BLaER1 treated with 17β-estradiol and CSF1 and Interleukin-3, amounts not matched to agents 10 nM and 100 nM (cell line): ENCODE results near the gene OPN1LW.
A peak's percentile ranks its signal among the peaks of the same experiment; 100 is the strongest.
"Not testable (repeated sequence)": the region's sequence is repeated elsewhere in the genome, so short reads cannot be mapped to it uniquely, and the experiment has no call there.

Source experiments
- H3K27ac ChIP-seq, 11 experiments: shearing (Covaris generic); formaldehyde crosslinking; 2 replicates each; pipeline ENCODE4 v1.8.1; 2022
- H3K27me3 ChIP-seq, 11 experiments: shearing (Covaris generic); formaldehyde crosslinking; 2 replicates each; pipeline ENCODE4 v1.8.1; 2022
- H3K36me3 ChIP-seq, 11 experiments: shearing (Covaris generic); formaldehyde crosslinking; 2 replicates each; pipeline ENCODE4 v1.8.1; 2022
- H3K4me1 ChIP-seq, 10 experiments: shearing (Covaris generic); formaldehyde crosslinking; 2 replicates each; pipeline ENCODE4 v1.8.1; 2022
- H3K4me2 ChIP-seq, 11 experiments: shearing (Covaris generic); formaldehyde crosslinking; 2 replicates each; pipeline ENCODE4 v1.8.1; 2022
- H3K4me3 ChIP-seq, 10 experiments: shearing (Covaris generic); formaldehyde crosslinking; 2 replicates each; pipeline ENCODE4 v1.8.1; 2022
- H3K9ac ChIP-seq, 11 experiments: shearing (Covaris generic); formaldehyde crosslinking; 2 replicates each; pipeline ENCODE4 v1.8.1; 2022
- H3K9me3 ChIP-seq, 11 experiments: shearing (Covaris generic); formaldehyde crosslinking; replicated peaks in 1 of 11; 2 replicates each; pipeline ENCODE4 v1.8.1; 2022
- H4K20me1 ChIP-seq, 11 experiments: shearing (Covaris generic); formaldehyde crosslinking; 2 replicates each; pipeline ENCODE4 v1.8.1; 2022
- Cebpa-rat ChIP-seq, 11 experiments: shearing (Covaris generic); IDR thresholded peaks; 2 replicates each; pipeline ENCODE4 v1.8.1; 2022

OPN1LW gene

GRCh38 chrX:154138857-154139256 lies 5.2 kb upstream of the OPN1LW start:
- Histone ChIP-seq H3K4me1 (peaks cover 0 to 34% (median 17%) of the 10 kb centered on the region in 10 experiments; a peak in 19 of 20 replicates), H3K27ac (no peak overlapping the region), H3K4me2 (no peak overlapping the region), H4K20me1 (peaks cover 0 to 2% (median 0%) of the 10 kb centered on the region in 11 experiments; a peak in 1 of 22 replicates), H3K4me3 (no peak overlapping the region), H3K27me3 (peaks cover 24 to 96% (median 69%) of the 10 kb centered on the region in 11 experiments), H3K36me3 (no peaks in the 10 kb centered on the region), H3K9ac (no peak overlapping the region), H3K9me3 (peaks cover 0 to 36% (median 6%) of the 10 kb centered on the region in 11 experiments; a peak in 10 of 22 replicates)
- TF ChIP-seq Cebpa-rat (IDR thresholded peaks at IDR 0.05) = peak in 4 of 11 experiments; percentile 23 to 77 (median 48); a peak in 5 of 22 replicates

- Histone ChIP-seq H4K20me1 (no peaks in the 10 kb centered on the region; a peak in 1 of 22 replicates), H3K4me1 (peaks cover 0 to 23% (median 14%) of the 10 kb centered on the region in 10 experiments; a peak in 19 of 20 replicates), H3K9ac (no peak overlapping the region), H3K27ac (no peak overlapping the region), H3K4me3 (no peak overlapping the region), H3K9me3 (peaks cover 0 to 36% (median 7%) of the 10 kb centered on the region in 11 experiments; a peak in 10 of 22 replicates), H3K27me3 (peaks cover 14 to 85% (median 58%) of the 10 kb centered on the region in 11 experiments), H3K4me2 (no peak overlapping the region), H3K36me3 (no peaks in the 10 kb centered on the region)
- no peak for TF ChIP-seq Cebpa-rat (IDR thresholded peaks at IDR 0.05)
Observed at GRCh38 chrX:154140206-154140605, 3.8 kb upstream of the OPN1LW start.

GRCh38 chrX:154140742-154141141 lies 3.3 kb upstream of the OPN1LW start:
- Histone ChIP-seq H3K9ac (no peak overlapping the region), H3K4me3 (no peak overlapping the region), H3K9me3 (peaks cover 0 to 36% (median 7%) of the 10 kb centered on the region in 11 experiments; a peak in 10 of 22 replicates), H3K27me3 (peaks cover 12 to 80% (median 55%) of the 10 kb centered on the region in 11 experiments), H3K36me3 (no peaks in the 10 kb centered on the region), H3K4me2 (no peak overlapping the region), H3K4me1 (peaks cover 0 to 18% (median 8%) of the 10 kb centered on the region in 10 experiments; a peak in 19 of 20 replicates), H3K27ac (no peak overlapping the region), H4K20me1 (no peaks in the 10 kb centered on the region; a peak in 1 of 22 replicates)
- TF ChIP-seq Cebpa-rat (IDR thresholded peaks at IDR 0.05) = no peak

GRCh38 chrX:154142386-154142785 lies 1.7 kb upstream of the OPN1LW start:
- Histone ChIP-seq H3K27me3 (peaks cover 5 to 65% (median 45%) of the 10 kb centered on the region in 11 experiments; a peak in 18 of 22 replicates), H3K9ac (no peak overlapping the region), H3K36me3 (no peaks in the 10 kb centered on the region), H3K4me3 (no peak overlapping the region), H3K27ac (no peak overlapping the region), H3K4me2 (no peak overlapping the region), H4K20me1 (no peaks in the 10 kb centered on the region; a peak in 1 of 22 replicates), H3K9me3 (peaks cover 0 to 32% (median 7%) of the 10 kb centered on the region in 11 experiments; a peak in 10 of 22 replicates), H3K4me1 (peaks cover 0 to 4% (median 0%) of the 10 kb centered on the region in 10 experiments; a peak in 4 of 20 replicates)
- no peak for TF ChIP-seq Cebpa-rat (IDR thresholded peaks at IDR 0.05)

DNA sequence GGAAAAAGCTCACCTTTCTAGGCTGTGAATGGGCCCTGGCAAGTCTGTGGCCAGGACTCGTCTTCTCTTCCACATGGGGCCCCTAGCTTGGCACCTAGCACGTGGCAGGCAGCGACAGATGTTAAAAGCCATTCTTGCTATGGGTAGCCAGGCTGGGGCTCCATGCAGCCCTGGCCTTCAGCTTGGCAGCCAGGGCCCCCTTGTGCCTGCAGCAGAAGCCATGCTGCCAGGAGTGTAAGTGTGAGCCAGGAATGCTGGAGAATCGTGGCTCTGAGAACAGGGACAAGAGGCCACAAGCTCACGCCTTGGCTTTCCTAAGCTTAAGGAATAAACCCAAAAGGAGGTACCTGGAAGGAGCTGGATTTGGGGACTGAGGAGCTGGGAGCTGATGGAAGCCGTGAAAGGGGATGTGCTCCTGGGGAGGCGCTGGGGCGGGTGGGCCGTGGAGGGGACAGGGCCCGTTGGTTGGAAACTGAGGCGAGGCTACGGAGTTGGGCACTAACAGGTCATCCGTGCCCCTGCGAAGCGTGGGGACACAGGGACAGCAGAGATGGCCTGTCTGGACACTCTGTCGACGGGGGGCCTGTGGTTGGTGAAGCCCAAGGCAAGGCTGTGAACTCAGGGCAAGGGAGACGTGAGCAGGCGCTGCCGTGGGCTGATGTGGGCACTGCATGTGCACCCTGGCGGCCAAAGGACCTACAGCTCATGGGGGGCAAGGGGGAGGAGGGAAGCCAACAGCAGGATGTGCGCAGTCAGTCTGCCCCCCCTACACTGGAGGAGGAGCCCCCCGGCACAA lies 895 bp upstream of the OPN1LW start:
- TF ChIP-seq Cebpa-rat (IDR thresholded peaks at IDR 0.05) = no peak
- H3K4me2 ChIP-seq = no peak overlapping the region

GRCh38 chrX:154151030-154151429 lies 7.0 kb downstream of the OPN1LW start:
- not testable (repeated sequence) for H3K27ac ChIP-seq, H3K4me2 ChIP-seq, H3K9me3 ChIP-seq, H4K20me1 ChIP-seq, H3K4me3 ChIP-seq, H3K4me1 ChIP-seq, H3K36me3 ChIP-seq, H3K9ac ChIP-seq
- H3K27me3 ChIP-seq = peaks cover 0 to 14% (median 7%) of the 10 kb centered on the region in 11 experiments; a peak in 10 of 22 replicates

More for the DNA sequence above, 895 bp upstream of the OPN1LW start:
- Histone ChIP-seq H4K20me1 (no peaks in the 10 kb centered on the region; a peak in 1 of 22 replicates), H3K9me3 (peaks cover 0 to 32% (median 7%) of the 10 kb centered on the region in 11 experiments; a peak in 10 of 22 replicates), H3K27ac (no peak overlapping the region), H3K4me3 (no peak overlapping the region), H3K27me3 (peaks cover 3 to 60% (median 45%) of the 10 kb centered on the region in 11 experiments; a peak in 19 of 22 replicates), H3K9ac (no peak overlapping the region), H3K36me3 (no peaks in the 10 kb centered on the region), H3K4me1 (no peaks in the 10 kb centered on the region)

DNA sequence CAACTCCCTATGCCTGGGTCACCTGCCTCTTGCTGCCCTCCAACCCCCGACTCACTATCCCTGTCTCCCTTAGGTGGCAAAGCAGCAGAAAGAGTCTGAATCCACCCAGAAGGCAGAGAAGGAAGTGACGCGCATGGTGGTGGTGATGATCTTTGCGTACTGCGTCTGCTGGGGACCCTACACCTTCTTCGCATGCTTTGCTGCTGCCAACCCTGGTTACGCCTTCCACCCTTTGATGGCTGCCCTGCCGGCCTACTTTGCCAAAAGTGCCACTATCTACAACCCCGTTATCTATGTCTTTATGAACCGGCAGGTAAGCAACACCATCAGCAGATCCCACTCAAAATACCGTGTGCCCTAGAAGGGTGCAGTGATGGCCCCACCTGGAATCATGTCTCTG lies 12.2 kb downstream of the OPN1LW start:
- not testable (repeated sequence) for H3K27ac ChIP-seq, H3K9ac ChIP-seq

DNA sequence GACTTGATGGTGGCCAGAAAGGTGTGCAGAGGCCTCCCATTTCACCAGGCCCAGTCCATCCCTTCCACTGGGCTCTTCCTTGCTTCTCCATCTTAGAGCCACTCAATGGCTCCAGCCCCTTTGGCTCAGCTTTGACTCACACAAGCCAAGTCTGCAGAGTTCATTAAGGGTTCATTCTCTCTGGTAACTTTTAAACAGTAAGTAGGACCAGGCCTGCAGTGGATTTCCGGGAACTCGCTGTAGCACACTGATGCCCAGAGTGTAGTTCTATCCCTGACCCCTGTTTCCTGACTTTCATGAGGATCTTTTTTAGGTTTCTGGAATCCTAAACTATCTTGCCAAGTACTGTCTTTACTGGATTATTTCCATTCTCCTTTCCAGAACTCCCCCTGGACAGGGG lies 13.2 kb downstream of the OPN1LW start:
- H4K20me1 ChIP-seq, H3K4me2 ChIP-seq, H3K4me1 ChIP-seq, H3K4me3 ChIP-seq, H3K27ac ChIP-seq, H3K9me3 ChIP-seq, H3K27me3 ChIP-seq, H3K36me3 ChIP-seq, H3K9ac ChIP-seq: not testable (repeated sequence)

More for the DNA sequence above, 12.2 kb downstream of the OPN1LW start:
- H3K4me3 ChIP-seq, H3K27me3 ChIP-seq, H3K4me1 ChIP-seq, H3K36me3 ChIP-seq, H3K9me3 ChIP-seq, H4K20me1 ChIP-seq, H3K4me2 ChIP-seq: not testable (repeated sequence)

DNA sequence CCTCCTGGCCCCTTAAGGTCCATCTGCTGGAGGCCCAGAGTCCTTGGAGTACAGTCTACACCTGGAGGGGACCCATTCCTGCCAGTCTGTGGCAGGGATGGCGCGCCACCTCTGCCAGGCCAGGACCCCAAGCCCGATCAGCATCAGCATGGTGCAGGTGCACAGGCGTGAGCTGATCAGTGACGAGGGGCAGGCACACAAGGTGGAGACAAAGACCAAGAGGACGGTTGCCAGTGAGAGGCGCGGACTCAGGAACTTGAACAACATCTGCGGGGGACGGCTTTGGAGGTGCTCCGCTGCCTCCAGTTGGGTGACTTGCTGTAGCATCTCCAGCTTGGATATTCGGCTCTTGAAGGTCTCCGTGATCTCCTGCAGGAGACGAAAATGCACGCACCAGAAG lies 15.3 kb downstream of the OPN1LW start:
- H3K4me1 ChIP-seq, H3K27ac ChIP-seq, H3K9ac ChIP-seq, H3K36me3 ChIP-seq, H3K9me3 ChIP-seq, H3K27me3 ChIP-seq, H4K20me1 ChIP-seq, H3K4me3 ChIP-seq, H3K4me2 ChIP-seq: not testable (repeated sequence)

DNA sequence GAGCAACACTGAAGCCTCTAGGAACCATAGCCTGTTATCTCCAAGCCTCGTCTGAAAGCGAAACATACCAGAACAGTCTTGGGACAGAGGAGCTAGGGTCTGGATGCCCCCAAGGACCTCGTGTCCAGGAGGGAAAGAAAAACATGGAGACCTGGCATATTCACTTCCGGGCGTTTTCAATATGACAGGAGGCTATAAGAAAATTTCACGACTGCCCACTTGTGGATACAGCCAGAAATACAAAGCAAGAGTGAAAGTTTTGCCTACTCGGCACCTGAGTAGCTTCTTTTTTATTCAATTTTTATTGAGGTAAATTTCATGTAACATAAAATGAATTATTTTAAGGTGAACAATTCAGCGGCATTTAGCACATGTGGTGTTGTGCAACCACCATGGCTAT lies 20.9 kb downstream of the OPN1LW start:
- H3K36me3 ChIP-seq, H3K9me3 ChIP-seq, H3K9ac ChIP-seq, H3K4me1 ChIP-seq, H3K4me2 ChIP-seq, H3K27ac ChIP-seq, H3K27me3 ChIP-seq, H3K4me3 ChIP-seq, H4K20me1 ChIP-seq: not testable (repeated sequence)

DNA sequence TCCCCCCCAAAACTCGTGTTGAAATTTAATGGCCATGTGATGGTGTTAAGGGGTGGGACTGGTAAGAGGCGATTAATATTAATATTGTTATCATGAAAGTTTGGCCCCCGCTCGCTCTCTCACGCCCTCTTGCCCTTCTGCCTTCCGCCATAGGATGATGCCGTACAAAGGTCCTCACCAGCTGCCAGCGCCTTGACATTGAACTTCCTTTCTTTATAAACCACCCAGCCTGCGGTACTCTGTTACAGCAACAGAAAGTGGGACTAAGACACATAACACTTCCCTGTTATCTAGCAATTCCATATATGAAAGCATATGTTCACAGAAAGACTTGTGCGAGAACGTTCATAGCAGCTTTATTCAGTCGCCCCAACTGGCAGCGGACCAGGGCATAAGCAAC lies 24.3 kb downstream of the OPN1LW start:
- not testable (repeated sequence) for H3K36me3 ChIP-seq, H3K9me3 ChIP-seq, H4K20me1 ChIP-seq, H3K4me1 ChIP-seq, H3K27me3 ChIP-seq, H3K4me3 ChIP-seq, H3K4me2 ChIP-seq, H3K27ac ChIP-seq, H3K9ac ChIP-seq

DNA sequence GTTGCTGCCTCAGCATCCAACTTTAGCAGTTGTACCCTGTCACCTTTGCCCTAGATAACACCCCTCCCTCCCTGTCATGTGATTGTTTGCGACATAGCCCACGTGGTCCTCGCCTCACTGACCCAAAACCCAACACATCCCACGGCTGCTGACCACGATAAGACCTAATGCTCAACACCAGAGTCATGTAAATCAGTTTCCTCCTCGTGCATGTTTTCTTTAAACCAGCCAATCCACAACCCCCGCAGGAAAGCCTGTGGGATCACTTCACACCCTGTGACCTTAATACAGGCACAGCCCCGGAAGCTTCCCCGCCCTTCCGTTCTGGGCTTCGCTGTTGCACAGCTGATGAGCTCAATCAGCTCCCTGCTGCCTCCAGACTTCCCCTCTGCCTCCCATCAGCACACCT lies 28.5 kb downstream of the OPN1LW start:
- not testable (repeated sequence) for H3K9ac ChIP-seq, H3K36me3 ChIP-seq, H3K4me3 ChIP-seq, H4K20me1 ChIP-seq, H3K9me3 ChIP-seq, H3K4me2 ChIP-seq, H3K27ac ChIP-seq, H3K27me3 ChIP-seq, H3K4me1 ChIP-seq

GRCh38 chrX:154174356-154174755 lies 30.3 kb downstream of the OPN1LW start:
- H4K20me1 ChIP-seq, H3K4me1 ChIP-seq, H3K9ac ChIP-seq, H3K4me3 ChIP-seq, H3K27ac ChIP-seq, H3K4me2 ChIP-seq, H3K9me3 ChIP-seq, H3K27me3 ChIP-seq, H3K36me3 ChIP-seq: not testable (repeated sequence)
